OCI-LY1 (cell line): ENCODE results near the gene EN1.

Experiments used
- EZH2 ChIP-seq: fragments of 200-600 bp; sonication (generic), shearing (Covaris generic); IDR thresholded peaks from 2 replicates; pipeline ENCODE4 v1.8.0; 2017; ENCODE audit warnings: borderline replicate concordance, mixed run types, mild to moderate bottlenecking, antibody characterized with exemption, low read length, moderate library complexity, mixed read lengths
- TF ChIP-seq, protein P1 (sequence below): fragments of 200-600 bp; sonication (generic), shearing (Covaris generic); IDR thresholded peaks from 2 replicates; pipeline ENCODE4 v1.5.1; 2017; ENCODE audit warnings: mild to moderate bottlenecking, antibody characterized with exemption, low read length, moderate library complexity, mixed read lengths

DNA sequence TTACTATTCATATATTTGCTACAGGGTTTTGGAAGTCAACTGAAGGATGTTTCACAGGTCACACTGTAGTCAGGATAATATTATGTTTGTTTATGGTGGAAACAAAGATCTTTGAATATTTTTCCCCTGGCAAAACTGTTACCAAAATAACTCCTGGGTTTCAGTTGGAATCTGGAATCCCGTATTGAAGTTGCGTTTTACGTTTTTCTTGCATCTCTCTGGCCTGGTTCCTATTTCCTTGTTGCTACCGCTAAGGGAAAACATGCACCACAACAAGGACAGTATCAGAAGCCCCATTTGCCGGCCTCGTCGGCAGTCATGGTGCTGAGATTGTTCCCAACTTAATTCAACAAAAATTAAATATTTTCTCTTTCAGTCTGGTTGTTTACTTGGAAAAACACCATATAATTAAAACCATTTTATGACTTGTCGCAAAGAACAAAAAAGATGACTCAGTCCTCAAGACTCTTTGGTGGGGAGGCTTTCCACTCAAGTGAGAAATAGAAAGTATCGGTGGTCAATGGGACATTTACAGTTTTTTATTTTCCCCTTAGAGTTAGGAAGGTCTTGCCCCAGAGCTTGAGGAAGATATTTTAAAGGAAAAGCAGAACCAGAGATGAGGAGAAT, 42.3 kb downstream of the EN1 start:
- TF ChIP-seq, protein P1, sequence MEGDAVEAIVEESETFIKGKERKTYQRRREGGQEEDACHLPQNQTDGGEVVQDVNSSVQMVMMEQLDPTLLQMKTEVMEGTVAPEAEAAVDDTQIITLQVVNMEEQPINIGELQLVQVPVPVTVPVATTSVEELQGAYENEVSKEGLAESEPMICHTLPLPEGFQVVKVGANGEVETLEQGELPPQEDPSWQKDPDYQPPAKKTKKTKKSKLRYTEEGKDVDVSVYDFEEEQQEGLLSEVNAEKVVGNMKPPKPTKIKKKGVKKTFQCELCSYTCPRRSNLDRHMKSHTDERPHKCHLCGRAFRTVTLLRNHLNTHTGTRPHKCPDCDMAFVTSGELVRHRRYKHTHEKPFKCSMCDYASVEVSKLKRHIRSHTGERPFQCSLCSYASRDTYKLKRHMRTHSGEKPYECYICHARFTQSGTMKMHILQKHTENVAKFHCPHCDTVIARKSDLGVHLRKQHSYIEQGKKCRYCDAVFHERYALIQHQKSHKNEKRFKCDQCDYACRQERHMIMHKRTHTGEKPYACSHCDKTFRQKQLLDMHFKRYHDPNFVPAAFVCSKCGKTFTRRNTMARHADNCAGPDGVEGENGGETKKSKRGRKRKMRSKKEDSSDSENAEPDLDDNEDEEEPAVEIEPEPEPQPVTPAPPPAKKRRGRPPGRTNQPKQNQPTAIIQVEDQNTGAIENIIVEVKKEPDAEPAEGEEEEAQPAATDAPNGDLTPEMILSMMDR: no peak
- TF ChIP-seq EZH2: no peak
